ENCODE data around the gene AGAP1. TPM values are rescaled to one million over a fixed set of nuclear protein-coding genes. Genes with fewer than 3 reads are reported as not detected.

Gene AGAP1
- total and polyA plus RNA-seq, 9 donors = 5.7 to 32.2 (median 20.2) TPM

DNA sequence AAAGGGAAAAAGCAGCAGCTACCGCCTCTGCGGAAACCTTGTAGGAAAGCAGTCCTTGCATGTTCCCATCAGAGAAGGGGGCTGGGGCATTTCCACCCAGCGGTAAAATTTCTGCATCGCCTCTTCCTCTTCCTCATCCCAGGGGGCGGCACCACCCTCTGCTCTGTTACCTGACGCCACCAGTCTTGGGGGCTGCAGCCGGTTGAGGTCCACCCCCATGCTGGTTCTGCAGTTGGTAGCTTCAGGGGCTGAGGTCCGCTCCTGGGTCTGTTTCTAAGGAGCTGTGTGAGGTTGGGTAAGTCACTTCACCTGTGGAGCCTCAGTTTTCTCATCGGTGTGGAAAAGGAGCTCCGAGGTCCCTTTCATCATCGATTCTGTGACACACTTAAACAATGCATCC, 14.2 kb upstream of the AGAP1 start:
- 85 to 94% (median 86%) methylated on average over 11 of the region's 11 CpGs for WGBS, 3 donors
- TF ChIP-seq EP300 (IDR thresholded peaks at IDR 0.05) (no peak), POLR2A (IDR thresholded peaks at IDR 0.05) (no peak)
- TF ChIP-seq, protein P1, sequence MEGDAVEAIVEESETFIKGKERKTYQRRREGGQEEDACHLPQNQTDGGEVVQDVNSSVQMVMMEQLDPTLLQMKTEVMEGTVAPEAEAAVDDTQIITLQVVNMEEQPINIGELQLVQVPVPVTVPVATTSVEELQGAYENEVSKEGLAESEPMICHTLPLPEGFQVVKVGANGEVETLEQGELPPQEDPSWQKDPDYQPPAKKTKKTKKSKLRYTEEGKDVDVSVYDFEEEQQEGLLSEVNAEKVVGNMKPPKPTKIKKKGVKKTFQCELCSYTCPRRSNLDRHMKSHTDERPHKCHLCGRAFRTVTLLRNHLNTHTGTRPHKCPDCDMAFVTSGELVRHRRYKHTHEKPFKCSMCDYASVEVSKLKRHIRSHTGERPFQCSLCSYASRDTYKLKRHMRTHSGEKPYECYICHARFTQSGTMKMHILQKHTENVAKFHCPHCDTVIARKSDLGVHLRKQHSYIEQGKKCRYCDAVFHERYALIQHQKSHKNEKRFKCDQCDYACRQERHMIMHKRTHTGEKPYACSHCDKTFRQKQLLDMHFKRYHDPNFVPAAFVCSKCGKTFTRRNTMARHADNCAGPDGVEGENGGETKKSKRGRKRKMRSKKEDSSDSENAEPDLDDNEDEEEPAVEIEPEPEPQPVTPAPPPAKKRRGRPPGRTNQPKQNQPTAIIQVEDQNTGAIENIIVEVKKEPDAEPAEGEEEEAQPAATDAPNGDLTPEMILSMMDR (IDR thresholded peaks at IDR 0.05) = no peak
- H3K27me3 ChIP-seq = no peaks in the 10 kb centered on the region
- no peak overlapping the region for H3K4me3 ChIP-seq
- H3K27ac ChIP-seq = no peak overlapping the region
- intact Hi-C loops (cut with DNase I) = no loop called here
- H3K9me3 ChIP-seq = no peaks in the 10 kb centered on the region
- no peaks in the 10 kb centered on the region for H3K4me1 ChIP-seq (ENCODE audit: insufficient read depth)
- no peaks in the 10 kb centered on the region for H3K36me3 ChIP-seq
- DNase-seq = no peak

DNA sequence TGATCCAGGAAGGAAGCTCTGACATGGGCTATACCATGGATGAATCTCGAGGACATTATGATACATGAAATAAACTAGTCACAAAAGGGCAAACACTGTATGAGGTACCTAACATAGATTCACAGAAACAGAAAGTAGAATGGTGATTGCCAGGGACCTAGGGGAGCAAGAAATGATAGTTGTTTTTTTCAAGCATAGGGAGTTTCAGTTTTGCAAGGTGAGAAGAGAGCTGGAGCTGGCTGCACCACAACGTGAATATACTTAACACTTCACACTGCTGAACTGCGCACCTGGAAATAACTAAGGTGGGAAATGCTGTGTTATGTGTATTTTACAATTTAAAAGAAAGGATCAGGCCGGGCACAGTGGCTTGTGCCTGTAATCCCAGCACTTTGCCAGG, 13.2 kb upstream of the AGAP1 start:
- Histone ChIP-seq H3K36me3 (no peaks in the 10 kb centered on the region), H3K4me1 (ENCODE audit: insufficient read depth) (no peaks in the 10 kb centered on the region), H3K4me3 (no peak overlapping the region), H3K9me3 (no peaks in the 10 kb centered on the region), H3K27ac (no peak overlapping the region), H3K27me3 (no peaks in the 10 kb centered on the region)
- TF ChIP-seq, protein P1 (IDR thresholded peaks at IDR 0.05) = no peak
- TF ChIP-seq POLR2A (IDR thresholded peaks at IDR 0.05) (no peak), EP300 (IDR thresholded peaks at IDR 0.05) (no peak)
- 90 to 95% (median 92%) methylated on average over 4 of the region's 4 CpGs for WGBS, 3 donors
- DNase-seq = no peak
- intact Hi-C loops (cut with DNase I) = no loop called here

DNA sequence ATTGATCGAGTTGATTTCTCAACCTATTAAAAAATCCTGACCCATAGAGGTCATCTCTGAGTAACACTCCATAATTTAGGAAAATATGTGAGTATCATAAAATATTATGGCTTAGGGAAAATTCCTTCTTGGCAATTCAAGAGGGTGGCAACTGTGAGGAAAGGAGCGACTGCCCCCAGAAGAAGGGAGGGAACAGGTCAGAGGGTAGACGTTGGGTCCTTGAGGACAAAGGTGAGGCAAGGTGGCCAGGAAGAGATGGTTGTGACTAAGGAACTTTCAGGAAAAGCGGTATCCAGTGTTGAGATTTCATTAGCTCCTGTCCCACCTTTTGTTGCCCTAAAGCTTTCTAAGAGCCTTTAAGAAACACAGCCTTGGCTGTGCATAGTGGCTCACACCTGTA, 10.5 kb upstream of the AGAP1 start:
- no peak overlapping the region for H3K27ac ChIP-seq
- H3K9me3 ChIP-seq = no peaks in the 10 kb centered on the region
- DNase-seq = no peak
- H3K36me3 ChIP-seq = no peaks in the 10 kb centered on the region
- intact Hi-C loops (cut with DNase I) = no loop called here
- WGBS, 3 donors = 59 to 66% (median 59%) methylated on average over 4 of the region's 4 CpGs
- no peak for TF ChIP-seq EP300 (IDR thresholded peaks at IDR 0.05)
- TF ChIP-seq POLR2A (IDR thresholded peaks at IDR 0.05) = no peak
- TF ChIP-seq, protein P1 (IDR thresholded peaks at IDR 0.05) = no peak
- H3K4me1 ChIP-seq (ENCODE audit: insufficient read depth) = no peaks in the 10 kb centered on the region
- H3K27me3 ChIP-seq = no peaks in the 10 kb centered on the region
- H3K4me3 ChIP-seq = no peak overlapping the region

DNA sequence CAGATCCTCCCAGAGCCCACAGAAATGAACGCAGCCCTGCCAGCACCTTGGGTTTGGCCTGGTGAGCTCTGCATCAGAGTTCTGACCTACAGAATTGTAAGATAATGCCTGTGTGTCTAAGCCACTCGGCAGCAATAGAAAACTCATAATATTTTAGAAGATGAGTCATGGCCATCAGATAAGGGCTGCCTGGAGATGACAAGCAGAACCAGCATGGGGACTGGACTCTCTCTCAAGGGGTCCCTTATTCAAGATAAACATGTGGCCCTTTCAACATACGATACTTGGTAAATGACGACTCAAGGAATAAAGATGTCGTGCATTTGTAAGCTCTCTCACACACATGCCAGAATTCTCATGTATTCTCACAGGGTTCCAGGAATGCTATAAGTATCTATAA, 8.5 kb upstream of the AGAP1 start:
- intact Hi-C loops (cut with DNase I) = no loop called here
- no peak for DNase-seq
- H3K4me3 ChIP-seq = no peak overlapping the region

More for the DNA sequence above, 8.5 kb upstream of the AGAP1 start:
- no peaks in the 10 kb centered on the region for H3K4me1 ChIP-seq (ENCODE audit: insufficient read depth)
- TF ChIP-seq EP300 (IDR thresholded peaks at IDR 0.05) (no peak), POLR2A (IDR thresholded peaks at IDR 0.05) (no peak)
- TF ChIP-seq, protein P1 (IDR thresholded peaks at IDR 0.05) = no peak
- H3K27ac ChIP-seq = no peak overlapping the region
- 79 to 89% (median 83%) methylated on average over 5 of the region's 5 CpGs for WGBS, 3 donors
- no peaks in the 10 kb centered on the region for H3K36me3 ChIP-seq
- no peaks in the 10 kb centered on the region for H3K27me3 ChIP-seq
- H3K9me3 ChIP-seq = no peaks in the 10 kb centered on the region
